Lung microvascular endothelial cell (primary cell): ENCODE data around the gene FLNC. TPM values are rescaled to one million over a fixed set of nuclear protein-coding genes. Genes with fewer than 3 reads are reported as not detected.

ENCODE experiments used
- DNase-seq, 2 donors: peaks; one replicate each; pipeline versions ENCODE4 v3.0.0 to v3.0.0-alpha.2; 2010; ENCODE audit warnings: low read depth in 2 of 2
- total RNA-seq: library from RNA; depleted of rRNA; stranded (reverse); fragments of >200 nt; gene quantifications from 2 replicates; pipeline ENCODE4 v1.2.1, GENCODE V29; 2014

Gene FLNC
- total RNA-seq, 1 donor from 2014 or later = 131 TPM

GRCh38 chr7:128891110-128891941, 61.1 kb downstream of the FLNC start:
- peak in 1 of 2 donors; percentile 21 for DNase-seq

GRCh38 chr7:128891942-128892269, 61.7 kb downstream of the FLNC start:
- no peak for DNase-seq

DNA sequence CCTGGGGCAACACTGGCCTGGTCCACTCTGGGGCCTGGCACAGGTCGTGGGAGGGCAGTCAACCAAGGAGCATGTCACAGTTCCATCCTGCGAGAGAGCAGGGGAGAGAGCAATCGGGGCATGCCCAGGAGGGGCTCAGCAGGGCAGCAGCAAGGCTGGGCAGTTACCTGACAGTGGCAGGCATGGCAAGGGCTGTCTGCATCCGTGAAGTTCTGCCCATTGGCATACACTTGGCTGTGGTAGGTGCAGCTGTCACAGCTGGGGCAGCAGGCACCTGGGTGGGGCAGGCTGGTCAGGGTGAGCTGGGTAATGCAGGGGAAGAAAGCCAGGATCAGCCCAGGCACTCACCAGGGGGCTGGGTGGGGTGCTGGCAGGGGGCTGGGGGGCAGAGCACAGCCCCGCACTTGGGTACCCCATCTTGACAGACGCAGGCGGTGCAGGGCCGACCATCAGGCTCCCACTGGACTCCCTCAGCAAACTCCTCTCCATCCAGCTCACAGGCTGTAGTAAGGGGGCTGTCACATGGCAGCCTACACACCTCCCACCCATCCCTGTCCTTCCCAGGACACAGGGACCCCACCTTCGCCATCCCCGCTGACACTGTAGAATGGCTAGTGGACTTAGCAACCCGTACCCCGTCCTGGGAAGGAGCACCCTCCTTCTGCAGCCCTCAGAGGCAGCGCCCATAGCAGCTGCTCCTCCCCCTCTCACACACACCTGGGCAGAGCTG, 62.5 kb downstream of the FLNC start:
- DNase-seq = no peak

DNA sequence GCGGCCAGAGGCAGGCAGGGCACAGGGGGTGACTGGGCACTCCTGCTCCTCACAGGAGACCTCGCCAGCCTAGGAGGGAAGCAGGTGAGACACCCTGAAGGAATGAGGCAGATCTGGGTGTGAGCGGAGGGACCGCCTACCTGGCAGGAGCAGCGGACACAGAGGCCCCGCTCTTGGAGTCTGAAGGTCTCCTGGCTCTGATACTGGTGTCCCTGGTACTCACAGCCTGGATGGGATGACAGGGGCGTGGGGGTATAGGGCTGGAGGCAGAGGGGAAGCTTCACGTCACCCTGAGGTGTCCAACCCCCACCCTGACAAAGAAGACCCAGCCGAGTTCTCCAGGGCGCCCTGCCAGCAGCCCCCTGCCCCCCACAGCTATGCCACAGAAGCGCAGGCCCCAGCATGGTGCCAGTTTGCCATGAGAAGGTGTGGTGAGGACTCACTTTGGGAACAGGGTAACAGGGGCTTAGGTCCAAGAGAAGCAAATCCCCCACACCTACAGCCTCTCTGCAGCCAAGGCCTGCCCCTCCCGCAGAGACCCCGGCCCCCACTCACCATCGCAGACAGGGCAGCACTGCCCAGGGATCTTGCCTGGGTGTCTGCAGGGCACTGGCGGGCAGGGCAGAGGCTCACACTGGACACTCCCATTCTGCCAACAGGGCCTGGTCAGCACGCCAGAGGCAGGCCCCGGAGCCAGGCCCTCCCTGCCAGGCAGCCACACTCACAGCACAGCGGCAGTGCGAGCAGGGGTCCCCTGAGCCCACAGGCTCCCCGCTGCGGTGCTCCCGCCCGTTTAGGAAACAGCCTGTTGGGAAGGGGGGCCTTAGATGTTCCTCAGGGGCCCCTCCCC, 63.3 kb downstream of the FLNC start:
- DNase-seq = no peak

DNA sequence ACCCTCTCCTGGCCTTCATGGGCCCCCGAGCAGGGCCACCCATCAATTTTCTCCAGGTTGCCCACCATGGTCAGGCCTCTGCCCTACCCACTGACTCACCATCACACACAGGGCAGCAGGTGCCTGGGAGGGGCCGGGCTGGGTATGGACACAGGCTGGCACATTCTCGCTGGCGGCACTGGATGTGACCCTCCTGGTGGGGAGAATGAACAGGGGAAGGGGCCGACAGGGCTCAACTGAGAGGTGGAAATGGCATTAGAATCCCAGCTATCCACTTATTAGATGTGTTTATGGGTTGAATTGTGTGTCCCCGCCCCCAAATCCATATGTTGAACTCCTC, 63.9 kb downstream of the FLNC start:
- DNase-seq = no peak

- DNase-seq = no peak
Observed at GRCh38 chr7:128895320-128895719, 65.1 kb downstream of the FLNC start.

- DNase-seq = no peak
Observed at GRCh38 chr7:128899392-128899791, 69.2 kb downstream of the FLNC start.

DNA sequence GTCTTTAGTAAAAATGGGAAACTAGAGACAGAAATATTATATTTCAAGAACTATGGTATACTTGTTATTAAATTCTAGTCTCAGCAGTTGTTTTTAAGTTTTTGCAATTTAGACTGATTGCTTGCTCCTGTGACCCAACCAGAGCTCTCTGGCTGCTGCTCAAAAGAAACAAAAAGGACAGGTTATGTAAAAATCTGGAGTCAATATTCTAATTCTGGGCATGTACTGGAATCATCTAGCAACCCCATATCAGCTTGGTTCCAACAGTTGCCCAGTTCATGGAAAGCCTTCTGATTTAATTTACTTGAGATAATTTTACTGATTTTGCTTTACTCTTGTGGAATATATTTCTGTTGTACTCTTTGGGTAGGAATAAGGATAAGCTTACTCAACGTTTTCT, 70.0 kb downstream of the FLNC start:
- no peak for DNase-seq

- DNase-seq = no peak
Observed at GRCh38 chr7:128902761-128903585, 72.8 kb downstream of the FLNC start.

DNA sequence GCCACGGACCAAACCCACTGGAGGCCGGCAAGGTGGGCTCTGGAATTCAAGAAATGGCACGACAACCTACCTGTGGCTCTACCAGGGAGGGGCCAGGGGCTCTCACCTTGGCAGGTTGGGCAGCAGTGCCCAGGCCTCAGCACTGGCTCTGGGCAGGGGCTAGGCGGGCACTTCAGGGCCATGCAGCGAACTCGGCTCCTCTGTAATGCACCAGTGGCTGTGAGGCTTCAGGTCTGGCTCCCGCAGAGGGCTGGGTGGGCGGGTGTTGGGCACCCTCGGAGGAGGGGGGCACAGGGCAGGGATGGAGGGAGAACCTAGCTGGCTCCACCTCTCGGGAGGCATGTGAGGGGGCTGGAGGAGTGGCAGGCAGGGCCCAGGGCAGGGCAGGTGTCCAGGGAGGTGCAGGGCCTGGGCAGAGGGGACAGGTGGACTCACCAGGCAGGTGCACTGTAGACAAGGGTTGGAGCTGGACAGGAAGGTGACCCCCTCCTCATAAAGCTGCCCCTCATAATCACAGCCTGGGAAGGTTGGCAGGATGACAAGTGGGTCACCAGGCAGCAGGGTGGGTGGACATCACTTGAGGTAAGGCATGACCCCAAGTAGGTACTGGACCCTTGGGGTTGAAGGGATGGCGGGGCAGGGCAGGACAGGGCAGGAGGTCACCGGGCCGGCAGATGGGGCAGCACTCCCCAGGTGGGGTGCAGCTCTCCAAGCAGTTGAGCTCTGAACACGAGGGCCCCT, 73.6 kb downstream of the FLNC start:
- no peak for DNase-seq

- DNase-seq = peak; percentile 60 to 68
Observed at GRCh38 chr7:128904381-128905197, 74.4 kb downstream of the FLNC start.

DNA sequence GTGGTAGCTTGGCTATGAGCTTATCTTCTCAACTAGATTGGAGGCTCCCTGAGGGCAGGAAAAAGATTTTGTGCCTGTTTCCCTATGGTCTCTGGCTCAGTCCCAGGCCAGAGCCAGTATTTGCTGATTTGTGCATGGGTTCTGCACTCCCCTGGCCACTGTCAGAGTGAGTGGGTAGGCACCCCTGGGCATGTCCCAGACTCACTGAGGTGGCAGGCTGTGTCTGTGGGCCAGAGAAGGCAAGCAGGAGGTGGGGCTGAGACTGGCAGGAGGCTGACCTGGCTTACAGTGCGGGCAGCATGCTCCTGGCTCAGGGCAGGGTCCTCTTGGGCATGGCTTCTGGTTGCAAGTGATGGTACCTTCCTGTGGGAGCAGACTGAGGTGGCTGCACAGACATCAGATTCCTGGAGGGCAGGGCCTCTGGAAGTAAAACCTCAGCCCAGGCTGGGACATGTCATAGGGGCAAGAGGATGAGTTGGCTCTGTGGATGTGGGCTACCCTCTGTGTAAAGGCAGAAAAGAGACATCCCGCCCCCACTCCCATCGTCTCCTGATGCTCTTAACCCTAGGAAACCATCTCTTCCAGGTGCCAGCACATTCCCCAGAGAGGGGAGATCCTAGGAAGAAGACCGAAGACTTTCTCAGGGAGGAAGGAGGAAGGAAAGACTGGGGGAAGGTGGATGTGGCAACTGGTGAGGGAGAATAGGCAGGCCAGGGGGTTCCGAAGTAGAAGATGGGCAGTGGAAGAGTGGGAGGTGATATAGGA, 76.0 kb downstream of the FLNC start:
- DNase-seq = no peak

DNA sequence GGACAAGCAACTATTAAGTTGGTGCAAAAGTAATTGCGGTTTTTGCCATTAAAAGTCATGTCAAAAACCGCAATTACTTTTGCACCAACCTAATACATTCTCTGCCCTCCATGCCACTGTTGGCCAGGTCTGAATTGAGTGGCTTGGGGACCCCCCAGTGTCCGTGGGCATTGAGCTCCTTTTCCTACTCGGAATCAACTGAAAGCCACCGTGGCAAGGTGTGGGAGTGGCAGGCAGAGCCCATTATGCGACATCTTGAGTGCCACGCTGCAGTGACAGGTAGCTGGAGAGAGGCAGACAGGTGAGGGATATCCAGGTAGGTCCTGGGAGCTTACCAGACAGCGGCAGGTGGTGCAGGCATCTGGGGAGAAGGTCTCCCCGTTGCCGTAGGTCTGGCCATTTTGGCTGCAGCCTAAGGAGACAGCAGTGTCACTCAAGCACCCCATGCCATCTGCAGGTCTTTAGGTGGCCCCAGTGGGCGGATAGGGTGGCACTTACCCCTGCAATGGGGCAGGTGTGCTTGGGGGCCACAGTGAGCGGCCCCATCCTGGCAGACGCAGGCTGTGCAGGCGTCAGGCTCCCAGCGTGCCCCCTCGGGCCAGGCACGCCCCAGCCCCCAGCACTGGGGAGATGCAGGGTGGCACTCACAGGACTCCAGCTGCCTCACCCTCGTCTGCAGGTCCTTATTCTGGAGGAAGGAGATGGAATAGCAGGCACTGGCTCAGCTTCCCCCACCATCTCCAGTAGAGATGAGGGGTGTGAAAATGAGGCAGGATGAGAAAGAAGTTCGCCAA, 76.8 kb downstream of the FLNC start:
- no peak for DNase-seq

Other genes starting within 250 kb of the FLNC start
- gene GARIN1A, start 158.1 kb upstream of the FLNC start, total RNA-seq = 0.20 and 0.22 TPM in 2 replicates
- 227 and 242 TPM in 2 replicates for gene CALU, start 91.0 kb upstream of the FLNC start, total RNA-seq
- gene OPN1SW, start 54.6 kb upstream of the FLNC start, total RNA-seq = not detected in 2 replicates
- 0.99 and 1.1 TPM in 2 replicates for gene CCDC136, start 38.4 kb upstream of the FLNC start, total RNA-seq
- gene ATP6V1F, start 32.5 kb downstream of the FLNC start, total RNA-seq = 86.5 and 97.6 TPM in 2 replicates
- not detected in 2 replicates for gene KCP, start 80.3 kb downstream of the FLNC start, total RNA-seq
- gene IRF5, start 107.5 kb downstream of the FLNC start, total RNA-seq = under 0.01 TPM in 1 of 2 replicates, not detected in the other
- 39.9 and 40.5 TPM in 2 replicates for gene TNPO3, start 224.7 kb downstream of the FLNC start, total RNA-seq